Subcutaneous abdominal adipose tissue (tissue), 5 donors: Measurements from ENCODE around the gene EYS.

Source experiments
- H3K27ac ChIP-seq: one replicate; pipeline ENCODE4 v1.7.0; 2013; ENCODE audit warnings: low read depth, mild to moderate bottlenecking, inconsistent platforms, low read length, moderate library complexity
- H3K27me3 ChIP-seq, 5 donors: one replicate each; pipeline ENCODE4 v1.7.0; 2013; ENCODE audit warnings: low read length in 5 of 5, inconsistent platforms in 1 of 5; ENCODE audit not compliant: control insufficient read depth in 5 of 5, insufficient read depth in 4 of 5
- H3K36me3 ChIP-seq, 5 donors: one replicate each; pipeline ENCODE4 v1.7.0; 2013; ENCODE audit warnings: low read length in 5 of 5; ENCODE audit not compliant: control insufficient read depth in 5 of 5, insufficient read depth in 5 of 5
- H3K4me1 ChIP-seq, 5 donors: one replicate each; pipeline ENCODE4 v1.7.0; 2013; ENCODE audit warnings: low read length in 5 of 5, mild to moderate bottlenecking in 3 of 5, moderate library complexity in 1 of 5; ENCODE audit not compliant: control insufficient read depth in 5 of 5, insufficient read depth in 5 of 5
- H3K4me3 ChIP-seq, 5 donors: one replicate each; pipeline ENCODE4 v1.7.0; 2013; ENCODE audit warnings: low read length in 5 of 5, low read depth in 1 of 5
- H3K9ac ChIP-seq, 5 donors: one replicate each; pipeline ENCODE4 v1.7.0; 2013; ENCODE audit warnings: low read length in 5 of 5, mild to moderate bottlenecking in 4 of 5, moderate library complexity in 3 of 5
- H3K9me3 ChIP-seq, 5 donors: one replicate each; pipeline ENCODE4 v1.7.0; 2013; ENCODE audit warnings: low read length in 5 of 5; ENCODE audit not compliant: control insufficient read depth in 5 of 5
- donor health status: healthy.
- donor health status: healthy.
- donor health status: healthy.
- donor health status: healthy.
- donor health status: healthy.

Gene EYS

GRCh38 chr6:64683682-64684081, 1023.3 kb downstream of the EYS start:
- no peak overlapping the region for H3K27ac ChIP-seq
- H3K36me3 ChIP-seq = no peaks in the 10 kb centered on the region
- no peaks in the 10 kb centered on the region for H3K4me1 ChIP-seq
- no peak overlapping the region for H3K4me3 ChIP-seq
- H3K9ac ChIP-seq = no peak overlapping the region
- peaks cover 0 to 2% (median 0%) of the 10 kb centered on the region in 5 donors for H3K9me3 ChIP-seq
- H3K27me3 ChIP-seq = no peaks in the 10 kb centered on the region

GRCh38 chr6:64681416-64682160, 1025.4 kb downstream of the EYS start:
- Histone ChIP-seq H3K4me3 (no peak overlapping the region), H3K9me3 (peaks cover 0 to 2% (median 0%) of the 10 kb centered on the region in 5 donors), H3K9ac (no peak overlapping the region), H3K36me3 (no peaks in the 10 kb centered on the region), H3K27me3 (no peaks in the 10 kb centered on the region), H3K4me1 (no peaks in the 10 kb centered on the region), H3K27ac (no peak overlapping the region)

- peaks cover 0 to 2% (median 0%) of the 10 kb centered on the region in 5 donors for H3K9me3 ChIP-seq
- H3K9ac ChIP-seq = no peak overlapping the region
- no peaks in the 10 kb centered on the region for H3K4me1 ChIP-seq
- no peak overlapping the region for H3K4me3 ChIP-seq
- H3K36me3 ChIP-seq = no peaks in the 10 kb centered on the region
- no peaks in the 10 kb centered on the region for H3K27me3 ChIP-seq
- H3K27ac ChIP-seq = no peak overlapping the region
Measured at GRCh38 chr6:64680446-64680845, 1026.6 kb downstream of the EYS start.

- H3K4me3 ChIP-seq = no peak overlapping the region
- H3K4me1 ChIP-seq = no peaks in the 10 kb centered on the region
- H3K27me3 ChIP-seq = no peaks in the 10 kb centered on the region
Measured at GRCh38 chr6:64679416-64679815, 1027.6 kb downstream of the EYS start.

GRCh38 chr6:64672651-64673050, 1034.4 kb downstream of the EYS start:
- Histone ChIP-seq H3K4me3 (no peak overlapping the region), H3K36me3 (no peaks in the 10 kb centered on the region), H3K27ac (peak overlapping the region; percentile 0), H3K4me1 (peaks cover 0 to 6% (median 0%) of the 10 kb centered on the region in 5 donors), H3K9ac (no peak overlapping the region), H3K9me3 (no peaks in the 10 kb centered on the region), H3K27me3 (no peaks in the 10 kb centered on the region)

More at GRCh38 chr6:64679416-64679815, 1027.6 kb downstream of the EYS start:
- H3K9ac ChIP-seq = no peak overlapping the region
- no peak overlapping the region for H3K27ac ChIP-seq
- H3K9me3 ChIP-seq = peaks cover 0 to 2% (median 0%) of the 10 kb centered on the region in 5 donors
- H3K36me3 ChIP-seq = no peaks in the 10 kb centered on the region

GRCh38 chr6:64672131-64672530, 1034.9 kb downstream of the EYS start:
- peak overlapping the region; percentile 0 for H3K27ac ChIP-seq
- H3K36me3 ChIP-seq = no peaks in the 10 kb centered on the region
- H3K9me3 ChIP-seq = no peaks in the 10 kb centered on the region
- no peaks in the 10 kb centered on the region for H3K27me3 ChIP-seq
- peaks cover 0 to 6% (median 0%) of the 10 kb centered on the region in 5 donors for H3K4me1 ChIP-seq
- no peak overlapping the region for H3K4me3 ChIP-seq
- H3K9ac ChIP-seq = no peak overlapping the region

GRCh38 chr6:64665137-64665536, 1041.9 kb downstream of the EYS start:
- Histone ChIP-seq H3K4me3 (no peak overlapping the region), H3K9ac (no peak overlapping the region), H3K9me3 (peaks cover 0 to 4% (median 0%) of the 10 kb centered on the region in 5 donors), H3K27me3 (no peaks in the 10 kb centered on the region), H3K27ac (no peak overlapping the region), H3K4me1 (no peaks in the 10 kb centered on the region), H3K36me3 (no peaks in the 10 kb centered on the region)

- no peak overlapping the region for H3K9ac ChIP-seq
- no peaks in the 10 kb centered on the region for H3K4me1 ChIP-seq
- H3K27me3 ChIP-seq = no peaks in the 10 kb centered on the region
- H3K4me3 ChIP-seq = no peak overlapping the region
- peaks cover 0 to 4% (median 0%) of the 10 kb centered on the region in 5 donors for H3K9me3 ChIP-seq
- no peak overlapping the region for H3K27ac ChIP-seq
- H3K36me3 ChIP-seq = no peaks in the 10 kb centered on the region
Measured at GRCh38 chr6:64664480-64664879, 1042.5 kb downstream of the EYS start.

- Histone ChIP-seq H3K27me3 (no peaks in the 10 kb centered on the region), H3K9ac (no peak overlapping the region), H3K9me3 (no peaks in the 10 kb centered on the region), H3K36me3 (no peaks in the 10 kb centered on the region), H3K4me3 (no peak overlapping the region), H3K4me1 (no peaks in the 10 kb centered on the region), H3K27ac (no peak overlapping the region)
Measured at GRCh38 chr6:64644024-64644423, 1063.0 kb downstream of the EYS start.

- Histone ChIP-seq H3K4me3 (no peak overlapping the region), H3K9ac (no peak overlapping the region), H3K9me3 (no peaks in the 10 kb centered on the region), H3K36me3 (no peaks in the 10 kb centered on the region), H3K27me3 (no peaks in the 10 kb centered on the region), H3K27ac (no peak overlapping the region), H3K4me1 (no peaks in the 10 kb centered on the region)
Measured at GRCh38 chr6:64630901-64631300, 1076.1 kb downstream of the EYS start.
